HEK293 (cell line): ENCODE data around the gene ARMC5.

Experiments
- GLI2 ChIP-seq: fragments of 450-650 bp; formaldehyde crosslinking; IDR thresholded peaks from 2 replicates; pipeline ENCODE4; 2017; ENCODE audit warnings: missing biosample characterization, missing genetic modification characterization, low read depth, borderline replicate concordance
- GLIS1 ChIP-seq: fragments of 450-650 bp; formaldehyde crosslinking; IDR thresholded peaks from 2 replicates; pipeline ENCODE4 v1.5.1; 2016; ENCODE audit warnings: missing biosample characterization, missing genetic modification characterization
- MEIS1 ChIP-seq: sonication (generic); formaldehyde crosslinking; IDR thresholded peaks from 2 replicates; pipeline ENCODE4 v1.8.1; 2022; ENCODE audit warnings: missing genetic modification reagents, mild to moderate bottlenecking, borderline replicate concordance
- REPIN1 ChIP-seq: fragments of 450-650 bp; formaldehyde crosslinking; IDR thresholded peaks from 2 replicates; pipeline ENCODE4 v1.5.1; 2017; ENCODE audit warnings: missing biosample characterization, missing genetic modification characterization, low read depth
- ZNF112 ChIP-seq: fragments of 450-650 bp; formaldehyde crosslinking; IDR thresholded peaks from 2 replicates; pipeline ENCODE4 v1.5.0; 2017; ENCODE audit warnings: missing biosample characterization, missing genetic modification characterization
- ZNF19 ChIP-seq: fragments of 450-650 bp; formaldehyde crosslinking; IDR thresholded peaks from 2 replicates; pipeline ENCODE4; 2016; ENCODE audit warnings: missing biosample characterization, missing genetic modification characterization, low read depth
- ZNF223 ChIP-seq: fragments of 450-650 bp; formaldehyde crosslinking; IDR thresholded peaks from 2 replicates; pipeline ENCODE4 v1.5.1; 2016; ENCODE audit warnings: missing biosample characterization, missing genetic modification characterization
- ZNF248 ChIP-seq: fragments of 450-650 bp; formaldehyde crosslinking; IDR thresholded peaks from 2 replicates; pipeline ENCODE4 v1.5.1; 2017; ENCODE audit warnings: missing biosample characterization, missing genetic modification characterization
- ZNF354C ChIP-seq: fragments of 450-650 bp; formaldehyde crosslinking; IDR thresholded peaks from 2 replicates; pipeline ENCODE4 v1.5.1; 2016; ENCODE audit warnings: missing biosample characterization, missing genetic modification characterization, low read depth, borderline replicate concordance
- ZNF391 ChIP-seq: fragments of 450-650 bp; formaldehyde crosslinking; IDR thresholded peaks from 2 replicates; pipeline ENCODE4 v1.5.1; 2016; ENCODE audit warnings: low read depth, missing biosample characterization, missing genetic modification characterization, borderline replicate concordance
- ZNF501 ChIP-seq: fragments of 450-650 bp; formaldehyde crosslinking; IDR thresholded peaks from 2 replicates; pipeline ENCODE4 v1.5.1; 2016; ENCODE audit warnings: missing biosample characterization, missing genetic modification characterization
- ZNF529 ChIP-seq: fragments of 450-650 bp; formaldehyde crosslinking; IDR thresholded peaks from 2 replicates; pipeline ENCODE4 v1.5.1; 2017; ENCODE audit warnings: missing genetic modification characterization, missing biosample characterization; ENCODE audit not compliant: insufficient replicate concordance
- ZNF549 ChIP-seq: fragments of 450-650 bp; IDR thresholded peaks from 2 replicates; pipeline ENCODE4 v1.5.1; 2018; ENCODE audit warnings: missing biosample characterization, missing genetic modification characterization, mild to moderate bottlenecking, inconsistent platforms, moderate library complexity
- ZNF560 ChIP-seq: fragments of 450-650 bp; formaldehyde crosslinking; IDR thresholded peaks from 2 replicates; pipeline ENCODE4 v1.5.1; 2017; ENCODE audit warnings: missing biosample characterization, missing genetic modification characterization, borderline replicate concordance
- ZNF623 ChIP-seq: fragments of 450-650 bp; formaldehyde crosslinking; IDR thresholded peaks from 2 replicates; pipeline ENCODE4 v1.5.1; 2016; ENCODE audit warnings: missing biosample characterization, missing genetic modification characterization
- ZNF791 ChIP-seq: fragments of 450-650 bp; formaldehyde crosslinking; IDR thresholded peaks from 2 replicates; pipeline ENCODE4 v1.5.1; 2016; ENCODE audit warnings: missing biosample characterization, missing genetic modification characterization
- ZNF837 ChIP-seq: fragments of 450-650 bp; formaldehyde crosslinking; IDR thresholded peaks from 2 replicates; pipeline ENCODE4 v1.5.1; 2016; ENCODE audit warnings: missing biosample characterization, missing genetic modification characterization
- ZSCAN16 ChIP-seq: fragments of 450-650 bp; formaldehyde crosslinking; IDR thresholded peaks from 2 replicates; pipeline ENCODE4 v1.5.1; 2016; ENCODE audit warnings: missing biosample characterization, missing genetic modification characterization
- ZSCAN30 ChIP-seq: fragments of 450-650 bp; IDR thresholded peaks from 2 replicates; pipeline ENCODE4 v1.5.1; 2018; ENCODE audit warnings: missing biosample characterization, mild to moderate bottlenecking, missing genetic modification characterization, moderate library complexity
- TF ChIP-seq, protein P1 (sequence below): fragments of 450-650 bp; formaldehyde crosslinking; IDR thresholded peaks from 2 replicates; pipeline ENCODE4 v1.5.1; 2016; ENCODE audit warnings: missing biosample characterization, missing genetic modification characterization
- TF ChIP-seq, protein P2 (sequence below): fragments of 450-650 bp; formaldehyde crosslinking; IDR thresholded peaks from 2 replicates; pipeline ENCODE4 v1.5.1; 2016; ENCODE audit warnings: missing biosample characterization, missing genetic modification characterization
- TF ChIP-seq, protein P3 (sequence below): fragments of 450-650 bp; formaldehyde crosslinking; IDR thresholded peaks from 2 replicates; pipeline ENCODE4 v1.5.1; 2016; ENCODE audit warnings: missing biosample characterization, missing genetic modification characterization
- TF ChIP-seq, protein P4 (sequence below): fragments of 450-650 bp; formaldehyde crosslinking; IDR thresholded peaks from 2 replicates; pipeline ENCODE4 v1.5.1; 2016; ENCODE audit warnings: missing biosample characterization, missing genetic modification characterization
- TF ChIP-seq, protein P5 (sequence below): fragments of 450-650 bp; formaldehyde crosslinking; IDR thresholded peaks from 2 replicates; pipeline ENCODE4 v1.5.1; 2016; ENCODE audit warnings: missing biosample characterization, missing genetic modification characterization
- TF ChIP-seq, protein P6 (sequence below): fragments of 450-650 bp; IDR thresholded peaks from 2 replicates; pipeline ENCODE4 v1.5.1; 2018; ENCODE audit warnings: missing biosample characterization, mild to moderate bottlenecking, missing genetic modification characterization

Gene ARMC5

DNA sequence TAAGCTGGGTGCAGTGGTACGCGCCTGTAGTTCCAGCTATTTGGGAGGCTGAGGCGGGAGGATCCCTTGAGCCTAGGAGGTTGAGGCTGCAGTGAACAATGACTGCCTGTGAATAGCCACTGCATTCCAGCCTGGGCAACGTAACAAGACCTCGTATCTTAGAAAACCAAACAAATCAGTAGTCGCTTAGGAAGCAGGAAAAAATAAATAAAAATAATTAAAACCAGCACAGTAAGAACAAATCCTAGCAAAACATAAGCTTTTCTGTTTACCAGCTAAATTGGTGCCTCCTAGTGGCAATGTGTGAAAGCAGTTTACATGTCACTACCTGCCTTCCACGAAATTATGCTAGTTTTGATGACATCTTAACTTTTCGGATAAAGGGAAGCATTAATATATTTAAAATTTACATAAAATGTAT is 1.3 kb downstream of the ARMC5 start (continued):
- TF ChIP-seq ZSCAN30 (tag by site-specific recombination), result no peak
- TF ChIP-seq ZNF837 (tag by site-specific recombination), result no peak
- 0 out of 2 replicates have a peak, but pooled peaks have one; percentile 18 for TF ChIP-seq REPIN1
- TF ChIP-seq ZNF791 (tag by site-specific recombination), result no peak
- TF ChIP-seq ZNF623 (tag by site-specific recombination), result no peak
- TF ChIP-seq ZNF549 (tag by site-specific recombination), result no peak
- no peak for TF ChIP-seq MEIS1 (CRISPR knock-in tag)
- TF ChIP-seq, protein P1, sequence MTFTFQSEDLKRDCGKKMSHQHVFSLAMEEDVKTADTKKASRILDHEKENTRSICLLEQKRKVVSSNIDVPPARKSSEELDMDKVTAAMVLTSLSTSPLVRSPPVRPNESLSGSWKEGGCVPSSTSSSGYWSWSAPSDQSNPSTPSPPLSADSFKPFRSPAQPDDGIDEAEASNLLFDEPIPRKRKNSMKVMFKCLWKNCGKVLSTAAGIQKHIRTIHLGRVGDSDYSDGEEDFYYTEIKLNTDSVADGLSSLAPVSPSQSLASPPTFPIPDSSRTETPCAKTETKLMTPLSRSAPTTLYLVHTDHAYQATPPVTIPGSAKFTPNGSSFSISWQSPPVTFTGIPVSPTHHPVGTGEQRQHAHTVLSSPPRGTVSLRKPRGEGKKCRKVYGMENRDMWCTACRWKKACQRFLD (tag by site-specific recombination), result no peak
- TF ChIP-seq ZNF223 (tag by site-specific recombination), result no peak
- no peak for TF ChIP-seq ZNF560 (tag by site-specific recombination)
- TF ChIP-seq ZNF529, result no peak
- TF ChIP-seq GLI2, result no peak
- TF ChIP-seq ZNF112 (tag by site-specific recombination), result no peak
- TF ChIP-seq ZNF248, result no peak
- TF ChIP-seq, protein P2, sequence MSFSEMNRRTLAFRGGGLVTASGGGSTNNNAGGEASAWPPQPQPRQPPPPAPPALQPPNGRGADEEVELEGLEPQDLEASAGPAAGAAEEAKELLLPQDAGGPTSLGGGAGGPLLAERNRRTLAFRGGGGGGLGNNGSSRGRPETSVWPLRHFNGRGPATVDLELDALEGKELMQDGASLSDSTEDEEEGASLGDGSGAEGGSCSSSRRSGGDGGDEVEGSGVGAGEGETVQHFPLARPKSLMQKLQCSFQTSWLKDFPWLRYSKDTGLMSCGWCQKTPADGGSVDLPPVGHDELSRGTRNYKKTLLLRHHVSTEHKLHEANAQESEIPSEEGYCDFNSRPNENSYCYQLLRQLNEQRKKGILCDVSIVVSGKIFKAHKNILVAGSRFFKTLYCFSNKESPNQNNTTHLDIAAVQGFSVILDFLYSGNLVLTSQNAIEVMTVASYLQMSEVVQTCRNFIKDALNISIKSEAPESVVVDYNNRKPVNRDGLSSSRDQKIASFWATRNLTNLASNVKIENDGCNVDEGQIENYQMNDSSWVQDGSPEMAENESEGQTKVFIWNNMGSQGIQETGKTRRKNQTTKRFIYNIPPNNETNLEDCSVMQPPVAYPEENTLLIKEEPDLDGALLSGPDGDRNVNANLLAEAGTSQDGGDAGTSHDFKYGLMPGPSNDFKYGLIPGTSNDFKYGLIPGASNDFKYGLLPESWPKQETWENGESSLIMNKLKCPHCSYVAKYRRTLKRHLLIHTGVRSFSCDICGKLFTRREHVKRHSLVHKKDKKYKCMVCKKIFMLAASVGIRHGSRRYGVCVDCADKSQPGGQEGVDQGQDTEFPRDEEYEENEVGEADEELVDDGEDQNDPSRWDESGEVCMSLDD (tag by site-specific recombination), result no peak
- TF ChIP-seq ZSCAN16 (tag by site-specific recombination), result no peak
- TF ChIP-seq ZNF391, result 0 out of 2 replicates have a peak, but pooled peaks have one; percentile 46
- no peak for TF ChIP-seq ZNF501 (tag by site-specific recombination)
- TF ChIP-seq, protein P3, sequence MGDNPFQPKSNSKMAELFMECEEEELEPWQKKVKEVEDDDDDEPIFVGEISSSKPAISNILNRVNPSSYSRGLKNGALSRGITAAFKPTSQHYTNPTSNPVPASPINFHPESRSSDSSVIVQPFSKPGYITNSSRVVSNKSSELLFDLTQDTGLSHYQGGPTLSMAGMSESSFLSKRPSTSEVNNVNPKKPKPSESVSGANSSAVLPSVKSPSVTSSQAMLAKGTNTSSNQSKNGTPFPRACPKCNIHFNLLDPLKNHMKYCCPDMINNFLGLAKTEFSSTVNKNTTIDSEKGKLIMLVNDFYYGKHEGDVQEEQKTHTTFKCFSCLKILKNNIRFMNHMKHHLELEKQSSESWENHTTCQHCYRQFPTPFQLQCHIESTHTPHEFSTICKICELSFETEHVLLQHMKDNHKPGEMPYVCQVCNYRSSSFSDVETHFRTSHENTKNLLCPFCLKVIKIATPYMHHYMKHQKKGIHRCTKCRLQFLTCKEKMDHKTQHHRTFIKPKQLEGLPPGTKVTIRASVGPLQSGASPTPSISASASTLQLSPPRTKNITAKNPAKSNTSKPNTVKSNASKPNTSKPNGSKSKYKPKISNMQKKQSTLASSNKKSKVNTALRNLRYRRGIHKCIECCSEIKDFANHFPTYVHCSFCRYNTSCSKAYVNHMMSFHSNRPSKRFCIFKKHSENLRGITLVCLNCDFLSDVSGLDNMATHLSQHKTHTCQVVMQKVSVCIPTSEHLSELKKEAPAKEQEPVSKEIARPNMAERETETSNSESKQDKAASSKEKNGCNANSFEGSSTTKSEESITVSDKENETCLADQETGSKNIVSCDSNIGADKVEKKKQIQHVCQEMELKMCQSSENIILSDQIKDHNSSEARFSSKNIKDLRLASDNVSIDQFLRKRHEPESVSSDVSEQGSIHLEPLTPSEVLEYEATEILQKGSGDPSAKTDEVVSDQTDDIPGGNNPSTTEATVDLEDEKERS (tag by site-specific recombination), result no peak
- TF ChIP-seq GLIS1 (tag by site-specific recombination), result no peak
- TF ChIP-seq, protein P4, sequence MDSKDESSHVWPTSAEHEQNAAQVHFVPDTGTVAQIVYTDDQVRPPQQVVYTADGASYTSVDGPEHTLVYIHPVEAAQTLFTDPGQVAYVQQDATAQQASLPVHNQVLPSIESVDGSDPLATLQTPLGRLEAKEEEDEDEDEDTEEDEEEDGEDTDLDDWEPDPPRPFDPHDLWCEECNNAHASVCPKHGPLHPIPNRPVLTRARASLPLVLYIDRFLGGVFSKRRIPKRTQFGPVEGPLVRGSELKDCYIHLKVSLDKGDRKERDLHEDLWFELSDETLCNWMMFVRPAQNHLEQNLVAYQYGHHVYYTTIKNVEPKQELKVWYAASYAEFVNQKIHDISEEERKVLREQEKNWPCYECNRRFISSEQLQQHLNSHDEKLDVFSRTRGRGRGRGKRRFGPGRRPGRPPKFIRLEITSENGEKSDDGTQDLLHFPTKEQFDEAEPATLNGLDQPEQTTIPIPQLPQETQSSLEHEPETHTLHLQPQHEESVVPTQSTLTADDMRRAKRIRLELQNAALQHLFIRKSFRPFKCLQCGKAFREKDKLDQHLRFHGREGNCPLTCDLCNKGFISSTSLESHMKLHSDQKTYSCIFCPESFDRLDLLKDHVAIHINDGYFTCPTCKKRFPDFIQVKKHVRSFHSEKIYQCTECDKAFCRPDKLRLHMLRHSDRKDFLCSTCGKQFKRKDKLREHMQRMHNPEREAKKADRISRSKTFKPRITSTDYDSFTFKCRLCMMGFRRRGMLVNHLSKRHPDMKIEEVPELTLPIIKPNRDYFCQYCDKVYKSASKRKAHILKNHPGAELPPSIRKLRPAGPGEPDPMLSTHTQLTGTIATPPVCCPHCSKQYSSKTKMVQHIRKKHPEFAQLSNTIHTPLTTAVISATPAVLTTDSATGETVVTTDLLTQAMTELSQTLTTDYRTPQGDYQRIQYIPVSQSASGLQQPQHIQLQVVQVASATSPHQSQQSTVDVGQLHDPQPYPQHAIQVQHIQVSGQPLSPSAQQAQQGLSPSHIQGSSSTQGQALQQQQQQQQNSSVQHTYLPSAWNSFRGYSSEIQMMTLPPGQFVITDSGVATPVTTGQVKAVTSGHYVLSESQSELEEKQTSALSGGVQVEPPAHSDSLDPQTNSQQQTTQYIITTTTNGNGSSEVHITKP, result 0 out of 2 replicates have a peak, but pooled peaks have one; percentile 4
- TF ChIP-seq, protein P5, sequence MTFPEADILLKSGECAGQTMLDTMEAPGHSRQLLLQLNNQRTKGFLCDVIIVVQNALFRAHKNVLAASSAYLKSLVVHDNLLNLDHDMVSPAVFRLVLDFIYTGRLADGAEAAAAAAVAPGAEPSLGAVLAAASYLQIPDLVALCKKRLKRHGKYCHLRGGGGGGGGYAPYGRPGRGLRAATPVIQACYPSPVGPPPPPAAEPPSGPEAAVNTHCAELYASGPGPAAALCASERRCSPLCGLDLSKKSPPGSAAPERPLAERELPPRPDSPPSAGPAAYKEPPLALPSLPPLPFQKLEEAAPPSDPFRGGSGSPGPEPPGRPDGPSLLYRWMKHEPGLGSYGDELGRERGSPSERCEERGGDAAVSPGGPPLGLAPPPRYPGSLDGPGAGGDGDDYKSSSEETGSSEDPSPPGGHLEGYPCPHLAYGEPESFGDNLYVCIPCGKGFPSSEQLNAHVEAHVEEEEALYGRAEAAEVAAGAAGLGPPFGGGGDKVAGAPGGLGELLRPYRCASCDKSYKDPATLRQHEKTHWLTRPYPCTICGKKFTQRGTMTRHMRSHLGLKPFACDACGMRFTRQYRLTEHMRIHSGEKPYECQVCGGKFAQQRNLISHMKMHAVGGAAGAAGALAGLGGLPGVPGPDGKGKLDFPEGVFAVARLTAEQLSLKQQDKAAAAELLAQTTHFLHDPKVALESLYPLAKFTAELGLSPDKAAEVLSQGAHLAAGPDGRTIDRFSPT (tag by site-specific recombination), result no peak
- no peak for TF ChIP-seq ZNF19 (tag by site-specific recombination)
- TF ChIP-seq, protein P6, sequence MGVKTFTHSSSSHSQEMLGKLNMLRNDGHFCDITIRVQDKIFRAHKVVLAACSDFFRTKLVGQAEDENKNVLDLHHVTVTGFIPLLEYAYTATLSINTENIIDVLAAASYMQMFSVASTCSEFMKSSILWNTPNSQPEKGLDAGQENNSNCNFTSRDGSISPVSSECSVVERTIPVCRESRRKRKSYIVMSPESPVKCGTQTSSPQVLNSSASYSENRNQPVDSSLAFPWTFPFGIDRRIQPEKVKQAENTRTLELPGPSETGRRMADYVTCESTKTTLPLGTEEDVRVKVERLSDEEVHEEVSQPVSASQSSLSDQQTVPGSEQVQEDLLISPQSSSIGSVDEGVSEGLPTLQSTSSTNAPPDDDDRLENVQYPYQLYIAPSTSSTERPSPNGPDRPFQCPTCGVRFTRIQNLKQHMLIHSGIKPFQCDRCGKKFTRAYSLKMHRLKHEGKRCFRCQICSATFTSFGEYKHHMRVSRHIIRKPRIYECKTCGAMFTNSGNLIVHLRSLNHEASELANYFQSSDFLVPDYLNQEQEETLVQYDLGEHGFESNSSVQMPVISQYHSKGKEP, result no peak
- no peak for TF ChIP-seq ZNF354C (tag by site-specific recombination)
